GM19467 (cell line): ENCODE data around the gene GPC6.

ENCODE experiments used
- ATAC-seq: cut with Tn5 transposase; IDR thresholded peaks from one replicate; pipeline ENCODE4 v1.9.1; 2021; ENCODE audit warnings: mild to moderate bottlenecking, moderate library complexity; ENCODE audit not compliant: unreplicated experiment

The GPC6 gene

DNA sequence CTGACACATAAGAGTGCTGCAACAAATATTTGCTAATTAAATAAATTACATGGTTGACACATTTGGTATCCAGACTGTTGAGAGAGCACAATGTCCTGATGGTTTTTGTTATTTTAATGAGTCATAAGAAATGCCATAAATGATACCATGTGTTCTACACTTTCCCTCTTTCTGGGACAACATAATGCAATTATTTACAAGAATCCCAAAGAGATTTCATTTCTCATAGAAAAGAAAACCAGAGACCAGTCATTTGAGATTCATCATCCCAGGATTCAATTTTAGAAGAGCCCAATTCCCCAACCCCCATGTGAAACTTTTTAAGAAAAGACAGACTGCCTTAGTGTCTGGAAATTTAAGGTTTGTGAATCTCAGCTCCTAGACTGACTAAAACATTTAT is 853.3 kb downstream of the GPC6 start:
- ATAC-seq: no peak

DNA sequence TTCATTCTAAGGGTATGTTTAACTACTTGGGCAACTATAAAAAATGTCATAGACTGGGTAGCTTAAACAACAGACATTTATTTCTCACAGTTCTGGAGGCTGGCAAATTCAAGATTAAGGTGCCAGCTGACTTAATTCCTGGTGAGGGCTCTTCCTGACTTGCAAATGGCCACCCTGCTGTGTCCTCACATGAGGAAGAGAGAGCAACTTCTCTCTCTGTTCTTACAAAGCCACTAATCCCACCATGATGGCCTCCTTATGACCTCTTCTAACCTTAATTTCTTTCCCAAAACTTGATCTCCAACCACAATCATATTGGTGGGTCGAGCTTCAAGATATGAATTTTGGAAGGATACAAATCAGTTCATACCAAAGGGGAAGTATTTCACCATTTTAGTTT is 853.9 kb downstream of the GPC6 start:
- ATAC-seq: no peak

DNA sequence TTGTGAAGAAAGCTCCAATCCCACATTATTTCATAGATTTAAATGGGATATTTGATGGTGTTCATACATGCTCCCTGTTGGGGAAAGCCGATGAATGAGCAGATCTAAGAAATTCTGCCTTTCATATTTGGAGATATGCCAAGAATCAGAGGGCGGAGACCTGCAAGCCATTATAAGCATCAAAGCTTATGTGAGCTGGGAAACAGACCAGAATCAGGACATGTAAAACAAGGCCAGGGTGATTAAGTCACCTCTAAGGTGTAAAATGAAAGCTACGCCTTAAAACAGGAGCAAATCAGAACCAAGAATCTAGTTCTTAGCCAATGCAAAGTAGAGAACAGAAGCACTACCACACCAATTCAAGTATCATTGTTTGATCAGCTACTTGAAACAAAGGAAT is 860.5 kb downstream of the GPC6 start:
- no peak for ATAC-seq

DNA sequence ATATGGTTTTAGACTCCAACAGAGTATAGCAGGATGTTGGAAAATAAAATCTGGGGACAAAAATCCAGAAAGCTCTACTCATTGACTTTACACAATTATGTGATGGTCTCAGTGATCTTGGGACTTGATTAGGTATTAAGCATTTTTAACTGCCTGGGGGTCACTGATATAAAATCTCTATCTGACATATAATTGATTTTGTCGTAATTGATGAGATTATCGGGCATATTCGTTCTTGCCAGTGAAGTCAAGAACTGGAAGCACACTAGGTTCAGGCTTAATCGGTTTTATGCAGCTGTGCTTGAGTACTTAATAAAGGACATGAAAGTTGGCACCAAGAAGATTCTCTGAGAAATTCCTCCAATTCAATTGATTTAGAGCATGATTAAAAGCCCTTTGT is 862.1 kb downstream of the GPC6 start:
- no peak for ATAC-seq

DNA sequence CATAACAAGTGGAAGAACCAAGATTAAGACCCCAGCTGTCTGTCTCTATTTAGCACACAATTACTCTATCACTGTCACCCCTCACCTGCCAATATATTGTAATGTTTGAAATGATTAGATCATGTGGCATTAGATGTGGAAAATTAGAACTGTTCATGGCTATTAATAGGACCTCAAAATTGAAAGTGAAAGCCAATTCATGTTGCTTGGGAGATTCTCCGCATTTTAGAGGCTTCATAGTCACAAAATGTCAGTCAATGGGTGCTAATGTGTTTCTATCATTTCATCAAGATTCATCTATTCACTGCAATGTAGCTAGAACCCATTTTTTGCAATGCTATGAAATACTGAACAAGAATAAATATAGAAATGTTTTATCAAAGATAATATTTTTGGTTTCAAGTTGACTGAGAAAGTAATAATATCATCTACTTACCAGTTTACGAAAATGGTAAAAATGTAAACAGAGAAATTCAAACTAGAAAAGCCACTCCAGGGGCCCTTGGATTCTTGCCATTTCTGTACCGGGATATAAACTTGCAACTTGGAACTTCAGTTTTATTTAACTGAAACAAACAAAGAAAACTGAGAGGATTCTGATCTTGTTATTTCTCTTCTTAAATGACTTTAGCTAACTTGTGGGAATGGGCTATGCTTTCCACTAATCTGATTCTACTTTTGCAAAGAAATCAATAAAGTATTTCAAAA is 864.3 kb downstream of the GPC6 start:
- ATAC-seq: no peak

DNA sequence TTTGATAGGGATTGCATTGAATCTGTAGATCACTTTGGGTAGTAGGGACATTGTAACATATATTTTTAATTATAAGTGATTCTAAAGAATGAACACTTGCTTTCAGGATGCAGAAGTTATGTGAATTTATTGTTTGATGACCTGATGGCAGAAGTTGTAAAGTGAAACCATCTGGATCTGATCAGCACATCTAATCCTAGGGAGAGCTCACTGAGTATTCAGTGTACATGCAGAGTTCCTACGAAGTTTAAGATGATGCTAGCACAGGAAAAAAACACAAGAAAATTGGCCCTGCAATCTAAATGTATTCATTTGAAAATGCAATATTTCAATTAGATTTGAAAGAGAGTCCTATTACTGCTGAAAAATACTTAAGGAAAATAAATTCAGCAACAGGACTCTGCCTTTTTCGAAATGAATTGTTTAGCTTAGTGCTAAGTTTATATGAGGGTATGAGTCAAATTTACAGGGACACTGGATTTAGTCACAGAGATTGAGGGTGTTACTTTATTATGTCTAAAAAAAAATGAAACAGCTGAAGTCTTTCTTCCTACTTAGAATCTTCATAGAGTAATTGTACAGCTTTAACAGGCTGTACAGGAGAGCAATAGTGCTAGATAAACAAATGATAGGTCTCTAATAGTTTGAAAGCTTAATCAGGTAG is 867.2 kb downstream of the GPC6 start:
- no peak for ATAC-seq

DNA sequence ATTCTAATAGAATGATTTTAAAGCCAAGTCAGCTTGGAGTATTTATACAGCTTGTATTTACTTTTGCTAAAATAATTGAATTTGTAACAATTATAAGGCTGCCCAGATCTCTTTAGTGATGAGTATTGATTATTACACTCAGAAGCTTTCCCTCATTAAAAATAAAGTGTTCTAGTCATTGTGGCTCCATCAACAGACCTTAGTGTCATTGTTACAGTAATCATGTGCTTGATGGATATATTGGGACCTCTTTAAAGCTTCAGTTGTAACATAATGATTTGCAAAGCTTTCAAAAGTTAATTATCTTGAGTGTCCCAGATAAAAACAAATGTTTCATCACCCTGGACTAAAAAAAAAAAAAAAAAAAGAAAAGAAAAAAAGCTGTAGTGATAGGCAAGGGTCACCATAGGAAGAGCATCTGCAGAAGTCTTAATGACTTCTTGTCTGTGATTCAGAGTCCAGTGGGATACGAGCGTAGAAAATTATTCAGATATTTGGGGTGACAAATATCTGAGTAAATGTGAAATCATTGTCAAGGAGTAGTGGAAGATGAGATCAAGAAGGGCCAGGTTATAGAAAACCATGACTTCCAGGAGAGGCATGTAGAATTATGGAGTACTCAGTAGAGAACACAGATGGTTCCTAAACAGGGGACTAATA is 883.2 kb downstream of the GPC6 start:
- no peak for ATAC-seq

DNA sequence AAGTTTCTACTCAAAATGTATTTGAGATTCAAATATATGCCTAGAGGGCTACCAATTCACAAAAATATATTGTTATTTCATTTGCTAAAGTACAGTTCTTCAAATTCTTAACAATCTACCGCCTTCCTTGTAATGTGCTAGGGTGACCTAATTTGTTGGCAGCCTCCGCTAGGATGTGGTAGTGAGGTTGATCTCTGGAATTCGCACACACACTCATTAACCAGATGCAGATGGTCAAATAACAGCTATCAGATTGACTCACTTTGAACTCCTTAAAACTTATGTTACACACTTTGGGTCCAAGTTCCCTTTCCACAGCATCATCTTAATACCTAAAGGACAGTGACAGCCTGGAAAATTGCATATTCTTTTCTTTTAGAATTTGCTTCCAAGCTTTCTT is 885.6 kb downstream of the GPC6 start:
- no peak for ATAC-seq

DNA sequence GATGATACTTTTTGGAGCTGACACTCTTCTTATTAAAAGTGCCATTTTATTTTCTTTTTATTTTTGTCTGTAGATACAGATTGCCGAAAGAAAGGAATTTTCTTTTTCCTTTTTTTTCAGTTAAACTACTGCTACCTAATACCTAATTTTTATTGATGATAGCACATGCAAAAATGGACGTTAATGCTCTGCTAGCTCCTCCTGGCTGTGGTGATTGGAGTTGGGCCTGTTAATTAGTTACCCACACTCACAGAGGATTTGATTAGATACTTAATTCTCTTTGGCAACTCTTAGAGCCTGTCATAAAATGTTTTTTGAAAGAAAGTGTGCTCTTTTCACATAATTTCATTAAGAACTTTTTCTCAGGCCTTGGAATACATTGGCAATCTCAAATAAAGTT is 886.1 kb downstream of the GPC6 start:
- no peak for ATAC-seq

DNA sequence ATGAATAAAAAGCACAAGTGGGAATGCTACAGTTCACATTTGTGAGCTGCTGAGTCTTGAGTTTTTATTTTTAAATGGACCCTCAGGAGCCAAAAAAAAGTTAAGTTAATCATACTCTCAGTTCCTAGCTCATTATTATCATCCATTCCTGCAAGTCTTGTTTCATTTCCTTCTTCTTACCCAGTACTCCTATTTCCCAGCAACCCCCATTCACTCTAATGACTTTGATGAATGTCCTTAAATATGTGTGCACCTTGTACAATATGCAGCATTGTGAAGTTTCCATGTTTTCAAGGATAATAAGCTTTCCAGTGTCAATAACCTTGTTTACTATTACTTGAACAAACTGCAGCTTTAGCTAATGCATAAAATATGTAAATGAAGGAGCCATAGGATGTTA is 886.6 kb downstream of the GPC6 start:
- no peak for ATAC-seq

DNA sequence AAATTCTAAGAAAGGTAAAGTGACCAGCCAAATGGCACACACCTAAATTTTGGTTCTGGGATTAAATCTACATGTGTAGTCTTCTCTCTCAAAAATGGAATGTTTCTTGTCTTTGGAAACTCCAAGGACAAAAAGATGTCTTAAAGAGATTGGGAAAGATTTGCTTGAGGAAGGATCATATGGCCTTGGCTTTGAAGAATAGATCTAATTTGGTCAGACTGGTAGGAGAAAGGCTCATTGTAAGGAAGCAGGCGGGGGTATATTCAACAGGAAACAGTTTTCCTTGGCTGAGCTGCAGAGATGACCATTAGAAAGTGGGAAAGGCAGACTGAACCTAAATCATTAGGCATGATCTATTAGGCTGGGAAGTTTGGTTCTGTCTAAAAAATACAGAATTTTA is 887.6 kb downstream of the GPC6 start:
- no peak for ATAC-seq

DNA sequence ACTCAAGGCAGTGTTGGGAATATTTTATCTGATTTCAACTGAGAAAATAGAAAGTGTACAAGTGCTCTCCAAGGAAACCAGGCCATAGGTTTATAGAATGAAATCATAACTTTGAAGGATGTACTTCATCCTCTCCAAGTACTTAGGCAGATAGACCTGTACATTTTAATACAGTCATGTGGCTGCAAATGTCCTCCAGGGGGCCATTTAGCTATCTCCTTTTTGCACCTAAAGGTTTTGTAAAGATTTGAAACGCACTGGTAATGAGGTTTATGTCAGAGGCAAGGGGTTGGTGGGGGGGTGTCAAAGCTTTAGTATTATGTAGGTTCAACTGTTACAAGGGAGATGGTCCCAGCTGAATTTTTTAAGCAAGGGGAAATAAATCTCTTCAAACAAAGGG is 888.4 kb downstream of the GPC6 start:
- no peak for ATAC-seq

DNA sequence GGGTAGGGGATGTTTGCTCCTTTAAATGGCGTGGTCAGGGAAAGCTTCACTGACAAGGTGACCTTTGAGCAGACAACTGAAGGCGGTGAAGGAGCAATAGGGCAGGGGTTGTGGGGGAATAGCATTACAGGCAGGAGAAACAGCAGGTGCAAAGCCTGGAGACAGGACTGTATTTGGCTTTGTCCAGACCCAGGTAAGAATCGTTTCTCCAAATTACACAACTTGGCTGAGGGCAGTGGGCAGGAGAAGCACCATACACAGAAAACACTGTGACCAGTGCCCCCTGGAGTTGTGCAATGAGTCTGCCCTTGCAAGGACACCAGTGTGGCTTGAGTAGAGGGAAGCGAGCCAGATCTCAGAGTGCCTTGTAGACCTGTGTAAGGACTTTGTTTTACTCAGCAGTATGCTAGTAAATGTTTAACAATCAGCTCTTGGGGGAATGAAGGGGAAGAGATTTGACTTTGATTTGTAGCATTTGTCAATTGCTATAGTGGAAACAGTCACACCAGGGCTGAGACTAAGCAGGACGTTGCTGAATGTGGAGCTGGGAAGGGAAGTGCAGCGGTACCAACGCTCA is 892.8 kb downstream of the GPC6 start:
- ATAC-seq: no peak

DNA sequence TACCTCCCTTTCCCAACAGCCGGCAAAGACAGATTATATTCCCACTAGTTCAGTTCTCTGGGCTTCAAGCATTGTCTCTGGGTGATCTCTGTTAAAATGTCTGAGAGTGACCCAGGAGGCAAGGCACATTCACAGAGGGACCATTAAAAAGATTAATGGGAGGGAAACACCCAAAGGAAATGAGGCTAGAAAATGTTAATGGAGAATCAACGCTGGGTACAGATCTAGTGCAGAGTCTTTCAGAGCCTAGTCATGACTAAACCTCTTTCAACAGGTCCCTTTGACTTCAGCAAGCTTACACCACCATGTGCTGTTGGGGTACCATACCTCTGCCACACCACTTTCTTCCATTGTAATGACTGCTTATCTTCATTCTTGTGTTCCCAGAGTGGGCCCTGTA is 894.3 kb downstream of the GPC6 start:
- no peak for ATAC-seq

DNA sequence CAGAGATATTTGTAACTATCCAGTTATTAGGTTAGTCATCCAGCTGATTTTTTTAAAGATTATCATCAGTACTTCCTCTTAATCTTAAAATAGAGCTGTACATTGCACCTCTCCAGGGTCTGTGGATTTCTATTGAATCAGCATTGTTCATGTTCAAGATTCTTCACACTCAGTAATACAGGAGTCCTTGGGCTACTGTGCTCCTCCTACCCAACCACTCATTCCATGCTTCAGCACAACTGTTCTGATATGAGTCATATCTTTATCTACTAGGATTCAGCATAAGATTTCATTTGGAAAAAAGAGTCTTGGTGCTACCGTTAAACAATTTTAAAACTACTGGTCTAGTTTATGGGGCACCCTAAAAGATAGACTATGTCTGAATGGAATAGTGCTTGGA is 895.1 kb downstream of the GPC6 start:
- ATAC-seq: no peak

DNA sequence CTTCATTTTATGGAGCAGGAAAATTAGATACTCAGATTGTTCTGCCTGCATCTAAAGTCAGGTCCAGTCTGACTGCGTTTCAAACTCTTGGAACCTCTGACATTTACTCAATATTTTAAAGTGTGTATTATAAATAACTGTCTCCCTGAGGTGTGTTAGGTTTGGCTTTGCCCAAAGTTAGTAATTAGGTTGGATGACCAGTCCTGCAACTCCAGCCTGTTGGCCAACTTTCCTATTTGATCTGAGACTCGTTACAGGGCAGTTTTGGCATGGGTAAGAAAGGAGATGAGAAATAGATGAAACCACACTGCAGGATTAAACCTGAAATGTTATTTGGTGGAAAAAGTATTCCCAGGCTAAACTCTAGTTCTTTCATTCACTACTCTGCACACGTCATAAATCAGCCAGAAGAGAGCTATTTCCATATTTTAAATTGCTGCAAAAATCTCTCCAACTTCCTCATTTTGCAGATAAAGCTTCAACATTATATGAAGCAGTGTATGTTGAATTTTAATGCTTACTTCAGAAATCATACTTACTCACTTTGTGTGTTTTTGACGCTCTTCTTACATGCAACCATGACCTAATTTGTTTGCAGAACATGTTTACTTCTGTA is 895.8 kb downstream of the GPC6 start:
- no peak for ATAC-seq

DNA sequence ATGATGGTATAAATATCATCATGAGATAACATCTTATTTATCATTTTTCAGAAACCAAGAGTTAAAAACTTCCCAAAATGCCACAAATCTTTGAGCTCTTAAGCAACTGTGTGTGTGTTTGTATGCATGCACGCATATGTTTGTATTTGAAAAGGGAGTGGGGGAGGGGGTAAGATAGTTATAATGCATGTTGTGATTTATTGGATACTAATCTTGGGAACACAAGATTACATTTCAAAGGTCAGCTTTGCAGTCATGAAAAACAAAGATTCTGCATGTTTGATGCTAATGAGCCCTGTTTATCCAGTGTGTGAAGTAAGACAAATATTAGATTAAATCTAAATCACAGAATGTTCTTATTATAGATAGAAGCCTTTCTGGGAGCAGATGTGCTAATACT is 897.0 kb downstream of the GPC6 start:
- no peak for ATAC-seq

DNA sequence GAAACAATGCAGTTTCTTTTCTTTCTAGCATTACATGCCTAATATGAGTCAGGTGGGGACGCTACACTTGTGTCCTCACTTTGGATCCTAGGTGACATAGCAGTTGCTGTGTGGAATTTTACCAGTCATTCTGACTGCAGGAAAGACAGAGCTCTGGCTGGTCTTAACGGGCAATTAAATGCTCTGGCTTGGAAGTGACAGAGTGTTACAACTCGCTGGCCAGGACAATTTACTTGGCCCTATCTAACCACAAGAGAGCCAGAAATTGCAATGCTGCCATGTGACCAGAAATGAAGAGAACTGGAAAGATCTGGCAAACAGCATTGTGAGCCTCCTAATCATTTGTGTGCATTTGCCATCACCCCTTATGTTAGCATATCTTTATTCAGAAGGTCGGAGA is 901.8 kb downstream of the GPC6 start:
- no peak for ATAC-seq

DNA sequence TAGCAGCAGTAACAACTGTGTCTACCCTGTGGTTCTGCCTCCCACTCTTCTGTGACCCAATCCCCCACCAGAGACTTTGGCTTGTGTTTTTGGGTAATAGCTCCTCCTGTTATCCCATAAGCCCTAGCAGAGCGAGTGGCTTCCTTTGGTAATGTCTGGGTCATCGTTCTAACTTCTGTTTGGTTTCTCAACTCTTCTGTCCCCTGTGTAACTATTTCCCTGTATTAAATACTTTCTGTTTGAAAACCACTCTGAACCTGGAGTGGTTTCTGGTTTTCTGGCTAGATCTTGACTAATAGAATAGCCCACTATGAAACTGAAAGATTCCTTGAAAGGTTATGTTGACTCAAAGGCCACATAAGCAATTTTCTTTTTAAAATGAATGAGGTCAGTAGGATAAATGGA is 902.9 kb downstream of the GPC6 start:
- ATAC-seq: no peak

DNA sequence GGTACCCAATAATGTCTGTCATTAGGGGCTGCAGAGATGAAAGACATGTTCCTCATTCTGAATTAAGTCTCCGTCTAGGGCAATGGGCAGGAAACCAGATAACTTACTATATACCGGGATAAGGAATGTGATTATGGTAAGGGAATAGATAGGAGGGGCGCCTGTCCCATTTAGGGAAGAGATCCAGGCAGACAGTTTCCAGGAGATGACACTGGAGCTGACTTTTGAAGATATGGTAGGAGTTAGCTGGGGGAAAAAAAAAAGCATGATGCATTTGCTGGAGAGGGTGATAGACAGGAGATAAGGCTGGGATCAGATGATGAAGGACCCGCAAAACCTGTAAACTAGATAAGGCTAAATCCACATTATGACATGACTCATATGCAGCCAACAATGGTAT is 912.2 kb downstream of the GPC6 start:
- ATAC-seq: no peak

DNA sequence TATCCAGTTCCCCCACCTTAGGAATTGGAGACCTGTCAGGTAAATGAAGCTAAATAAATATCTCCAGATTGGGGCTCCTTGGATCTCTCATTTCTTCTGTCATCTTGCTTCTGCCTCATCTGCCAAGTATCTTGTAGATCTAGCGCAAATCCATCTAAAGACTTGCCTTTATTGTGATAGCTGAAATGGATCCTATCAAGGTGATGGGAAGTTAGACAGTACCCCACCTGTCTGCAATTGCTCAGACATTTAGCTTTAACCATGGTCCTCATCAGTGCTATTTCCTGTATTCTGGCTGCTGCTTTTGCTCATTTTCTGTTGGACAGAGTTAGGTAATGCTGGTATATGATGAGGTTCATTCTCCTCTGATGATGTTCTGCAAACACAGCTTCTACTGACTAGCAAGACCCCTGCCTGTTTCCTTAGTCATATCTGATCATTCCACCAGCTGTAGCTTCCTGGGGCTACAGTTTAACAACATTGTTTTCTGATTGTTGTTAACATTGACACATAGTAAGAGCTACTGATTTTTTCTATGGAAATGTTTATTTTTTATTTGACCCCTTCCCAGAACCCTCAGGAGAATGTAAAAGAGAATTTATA is 912.9 kb downstream of the GPC6 start:
- ATAC-seq: no peak
